DND-41 (cell line): Measurements from ENCODE around the gene SEZ6L2.

ENCODE experiments used
- CTCF ChIP-seq: IDR thresholded peaks from 2 replicates; pipeline ENCODE4 v1.5.1; 2012; ENCODE audit warnings: borderline replicate concordance, low read length, moderate library complexity, mild to moderate bottlenecking; ENCODE audit not compliant: poor library complexity, severe bottlenecking; ENCODE audit errors: extremely low read depth
- EZH2 ChIP-seq: IDR thresholded peaks from 3 replicates; pipeline ENCODE4 v1.6.1; 2012; ENCODE audit warnings: borderline replicate concordance, low read depth, mild to moderate bottlenecking, moderate library complexity, low read length, inconsistent platforms; ENCODE audit not compliant: severe bottlenecking

DNA sequence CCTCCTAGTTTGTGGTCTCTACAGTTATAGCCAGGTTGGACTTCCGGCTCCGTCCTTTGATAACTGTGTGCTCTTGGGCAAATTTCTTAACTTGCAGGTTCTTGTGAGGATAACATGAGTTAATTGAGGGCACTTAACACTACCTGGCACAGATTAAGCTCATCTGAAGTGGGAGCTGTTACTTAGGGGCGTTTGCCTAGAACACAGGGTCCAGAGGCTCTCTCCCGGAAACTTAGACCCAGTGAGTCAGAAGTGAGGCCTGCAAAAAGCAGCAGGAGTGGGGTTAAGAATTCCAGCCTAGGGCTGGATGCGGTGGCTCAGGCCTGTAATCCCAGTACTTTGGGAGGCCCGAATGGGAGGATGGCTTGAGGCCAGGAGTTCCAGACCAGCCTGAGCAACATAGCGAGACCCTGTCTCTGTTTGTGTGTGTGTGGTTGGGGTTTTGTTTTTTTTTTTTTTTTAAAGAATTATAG is 77.7 kb downstream of the SEZ6L2 start:
- TF ChIP-seq CTCF (no peak), EZH2 (no peak)
